Endothelial cell (in vitro differentiated cells): ENCODE results near the gene TECR. TPM values are rescaled to one million over a fixed set of nuclear protein-coding genes. Genes with fewer than 3 reads are reported as not detected.
A peak's percentile ranks its signal among the peaks of the same experiment; 100 is the strongest.

Experiments used
- DNase-seq: peaks from one replicate; pipeline ENCODE4 v3.0.0; 2021; ENCODE audit warnings: low spot score
- H3K27ac Mint-ChIP-seq: one replicate; pipeline ENCODE4 v1.8.0; 2021; ENCODE audit warnings: mixed read lengths, inconsistent platforms; ENCODE audit not compliant: unreplicated experiment
- H3K27me3 Mint-ChIP-seq: one replicate; pipeline ENCODE4 v1.8.0; 2021; ENCODE audit warnings: mild to moderate bottlenecking, moderate library complexity, mixed read lengths, inconsistent platforms; ENCODE audit not compliant: unreplicated experiment
- H3K36me3 Mint-ChIP-seq: one replicate; pipeline ENCODE4 v1.8.0; 2021; ENCODE audit warnings: mild to moderate bottlenecking, low read depth, mixed read lengths, inconsistent platforms; ENCODE audit not compliant: unreplicated experiment
- H3K4me1 Mint-ChIP-seq: one replicate; pipeline ENCODE4 v1.8.0; 2021; ENCODE audit warnings: mild to moderate bottlenecking, mixed read lengths, inconsistent platforms; ENCODE audit not compliant: unreplicated experiment
- H3K4me3 Mint-ChIP-seq: one replicate; pipeline ENCODE4 v1.8.0; 2021; ENCODE audit warnings: mild to moderate bottlenecking, mixed read lengths, inconsistent platforms; ENCODE audit not compliant: unreplicated experiment
- H3K9me3 Mint-ChIP-seq: one replicate; pipeline ENCODE4 v1.8.0; 2021; ENCODE audit warnings: mixed read lengths, inconsistent platforms; ENCODE audit not compliant: unreplicated experiment
- CTCF ChIP-seq: fragments of 200-600 bp; sonication (generic); IDR thresholded peaks from one replicate; pipeline ENCODE4 v1.5.0; 2021; ENCODE audit warnings: antibody characterized with exemption; ENCODE audit not compliant: unreplicated experiment
- total RNA-seq: library from RNA; stranded (reverse); fragmentation: NEBNext Ultra II Directional; extraction: Animal tissue kit (Norgen Biotek cat#: 25700); gene quantifications from one replicate; pipeline ENCODE4 v1.2.1, GENCODE V29; 2021; ENCODE audit not compliant: unreplicated experiment

Gene TECR
- total RNA-seq, 1 donor from 2014 or later, result 116 TPM

GRCh38 chr19:14495672-14496028 is 33.7 kb upstream of the TECR start:
- H3K4me1 Mint-ChIP-seq, result peaks cover 20% of the 10 kb centered on the region
- no peak for TF ChIP-seq CTCF
- no peak for DNase-seq
- H3K27ac Mint-ChIP-seq, result peak overlapping the region; percentile 75
- peaks cover 16% of the 10 kb centered on the region for H3K36me3 Mint-ChIP-seq
- peak overlapping the region; percentile 94 for H3K4me3 Mint-ChIP-seq
- H3K9me3 Mint-ChIP-seq, result no peaks in the 10 kb centered on the region
- H3K27me3 Mint-ChIP-seq, result peaks cover 5% of the 10 kb centered on the region

- peaks cover 5% of the 10 kb centered on the region for H3K27me3 Mint-ChIP-seq
- peaks cover 20% of the 10 kb centered on the region for H3K4me1 Mint-ChIP-seq
- no peak for TF ChIP-seq CTCF
- DNase-seq, result peak; percentile 98
- peak within 1 kb of the TSS; percentile 94 for H3K4me3 Mint-ChIP-seq
- no peaks in the 10 kb centered on the region for H3K9me3 Mint-ChIP-seq
- H3K27ac Mint-ChIP-seq, result peak within 1 kb of the TSS; percentile 75
- peaks cover 16% of the 10 kb centered on the region for H3K36me3 Mint-ChIP-seq
These were observed 33.2 kb upstream of the TECR start, which contains the start of gene GIPC1 for GRCh38 chr19:14496029-14496833. GIPC1 (minus strand) TSS chr19:14496127; CDS start chr19:14482976, 13,151 bp downstream.

DNA sequence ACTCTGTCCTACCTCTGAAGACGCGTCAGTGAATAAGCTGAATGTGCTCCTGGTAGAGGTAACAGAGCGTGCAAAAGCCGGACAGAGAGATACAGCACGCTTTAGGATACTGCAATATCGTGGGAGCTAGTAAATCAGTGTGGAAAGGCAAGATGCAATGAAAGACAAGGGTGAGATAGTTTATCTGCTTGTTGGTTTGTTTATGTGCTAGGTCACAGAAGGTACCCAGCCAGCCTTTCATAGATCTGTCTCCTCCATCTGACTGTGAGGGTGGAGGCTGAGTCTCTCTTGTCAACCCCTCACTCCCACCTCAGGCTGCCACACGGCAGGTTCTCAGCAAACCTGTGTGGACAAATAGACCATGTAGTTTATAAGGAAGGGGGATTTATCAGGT is 32.6 kb upstream of the TECR start:
- peak overlapping the region; percentile 73 for H3K4me3 Mint-ChIP-seq
- H3K4me1 Mint-ChIP-seq, result peaks cover 20% of the 10 kb centered on the region
- no peak for TF ChIP-seq CTCF
- H3K27ac Mint-ChIP-seq, result no peak overlapping the region
- no peak for DNase-seq
- H3K9me3 Mint-ChIP-seq, result no peaks in the 10 kb centered on the region
- peaks cover 11% of the 10 kb centered on the region for H3K36me3 Mint-ChIP-seq
- peaks cover 5% of the 10 kb centered on the region for H3K27me3 Mint-ChIP-seq

GRCh38 chr19:14497228-14497921 is 32.0 kb upstream of the TECR start:
- no peak for DNase-seq
- Mint-ChIP-seq H3K4me3 (peak overlapping the region; percentile 73), H3K9me3 (no peaks in the 10 kb centered on the region), H3K36me3 (peaks cover 11% of the 10 kb centered on the region), H3K4me1 (peaks cover 20% of the 10 kb centered on the region), H3K27ac (no peak overlapping the region), H3K27me3 (peaks cover 5% of the 10 kb centered on the region)
- no peak for TF ChIP-seq CTCF
